Body of pancreas (tissue), 4 donors: ENCODE results near the gene ARID1A.

Experiments used
- CTCF ChIP-seq, 7 experiments: fragments of 450-650 bp in 4 of 7; fragments of 200-600 bp in 3 of 7; sonication (generic) in 3 of 7; IDR thresholded peaks; one replicate each; pipeline ENCODE4 v1.5.1; 2016 to 2019; ENCODE audit warnings: antibody characterized with exemption in 7 of 7
- POLR2A ChIP-seq, 3 donors: fragments of 450-650 bp; IDR thresholded peaks; one replicate each; pipeline ENCODE4 v1.6.1; 2016; ENCODE audit warnings: antibody characterized with exemption in 3 of 3, mild to moderate bottlenecking in 2 of 3

GRCh38 chr1:26744075-26744959 lies 48.5 kb downstream of the ARID1A start:
- TF ChIP-seq CTCF (IDR thresholded peaks at IDR 0.05) (no peak), POLR2A (IDR thresholded peaks at IDR 0.05) (peak in 1 of 3 donors; percentile 8)
